Measurements from ENCODE around the gene JMJD4.

JMJD4 gene

DNA sequence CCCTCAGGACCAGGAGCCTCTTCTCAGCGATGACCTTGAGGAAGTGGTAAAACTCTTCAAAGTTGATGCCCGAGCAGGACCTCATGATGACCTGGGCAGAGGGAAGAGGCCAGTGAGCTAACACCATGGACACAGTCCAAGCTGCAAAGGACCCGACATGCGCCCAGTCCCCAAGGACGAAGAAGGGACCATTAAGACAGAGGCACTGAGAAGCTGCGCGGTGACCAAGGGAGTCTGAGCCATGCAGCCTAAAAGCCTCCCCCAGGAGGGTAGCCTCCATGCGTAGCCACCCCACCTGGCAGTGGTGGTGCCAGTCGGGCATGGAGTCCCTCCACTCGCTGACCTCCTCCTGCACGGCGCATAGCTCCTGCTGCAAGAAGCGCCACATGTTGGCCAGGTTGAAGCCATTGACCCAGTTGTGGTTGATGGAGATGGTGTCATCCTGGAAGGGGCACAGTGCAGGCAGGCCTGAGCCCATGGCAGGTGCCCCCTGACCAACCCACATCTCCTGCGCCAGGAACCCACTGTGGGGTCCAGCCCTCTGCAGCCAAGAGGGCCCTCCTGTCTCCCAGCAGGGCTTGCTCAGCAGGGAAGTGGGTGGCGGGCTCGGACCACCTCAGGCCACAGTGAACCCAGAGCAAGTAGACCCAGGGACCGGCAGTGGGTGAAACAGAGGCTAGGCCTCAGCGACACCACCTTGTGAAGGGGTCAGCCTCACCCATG lies 2.4 kb downstream of the JMJD4 start:
- Histone ChIP-seq H3K27ac (no peak overlapping the region), H4K20me1 (peaks cover 0 to 85% (median 65%) of the 10 kb centered on the region in 11 experiments; a peak in 19 of 22 replicates), H3K36me3 (peaks cover 26 to 36% (median 33%) of the 10 kb centered on the region in 11 experiments)

DNA sequence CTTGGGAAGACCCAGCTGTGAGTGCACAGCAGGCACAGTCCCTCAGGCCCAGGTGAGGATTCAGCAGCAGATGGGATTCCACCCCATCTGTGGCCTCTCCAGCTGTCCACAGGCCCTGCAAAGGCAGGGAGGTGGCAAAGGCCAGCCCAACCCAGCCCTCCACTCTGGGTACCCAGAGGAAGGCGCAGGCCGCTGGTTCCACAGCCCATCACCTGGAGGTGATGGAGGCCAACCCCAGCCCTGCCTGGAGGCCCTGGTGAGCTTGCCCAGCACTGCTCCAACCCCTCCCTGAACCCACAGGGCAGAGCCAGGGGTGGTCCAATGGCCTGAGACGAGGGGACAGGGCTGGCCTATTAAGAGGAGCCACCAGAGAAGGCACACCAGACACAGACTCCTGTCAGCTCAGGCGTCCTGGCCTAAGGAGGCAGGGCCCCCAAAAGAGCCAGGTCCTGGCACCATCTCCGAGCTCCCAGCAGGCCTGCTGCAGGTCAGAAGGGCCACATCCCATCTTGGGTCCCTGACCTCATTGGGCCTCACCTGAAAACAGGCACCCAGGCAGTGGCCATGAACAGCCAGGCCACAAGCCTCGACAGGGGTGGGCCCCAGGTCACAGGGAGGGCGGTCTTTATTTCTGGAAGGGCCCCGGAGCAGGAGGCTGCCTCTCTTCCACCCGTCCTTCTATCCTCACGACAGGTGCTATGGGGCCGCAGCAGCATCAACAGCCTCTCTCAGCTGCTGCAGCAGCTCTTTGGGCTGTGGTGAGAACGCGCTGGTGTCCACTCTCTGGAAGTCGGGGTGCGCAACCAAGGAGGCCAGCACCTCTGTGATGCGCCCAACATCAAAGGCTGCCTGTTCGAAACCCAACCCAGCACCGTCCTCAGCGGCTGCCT lies 3.2 kb downstream of the JMJD4 start:
- Histone ChIP-seq H3K27ac (no peak overlapping the region), H3K36me3 (peaks cover 26 to 36% (median 33%) of the 10 kb centered on the region in 11 experiments), H3K4me2 (no peak overlapping the region), H3K4me1 (peaks cover 50 to 71% (median 60%) of the 10 kb centered on the region in 10 experiments), H4K20me1 (peaks cover 0 to 77% (median 59%) of the 10 kb centered on the region in 11 experiments; a peak in 19 of 22 replicates), H3K4me3 (no peak overlapping the region), H3K27me3 (no peaks in the 10 kb centered on the region), H3K9ac (no peak overlapping the region; a peak in 1 of 22 replicates), H3K9me3 (replicated peaks in 1 of 11) (no peaks in the 10 kb centered on the region)
- no peak for TF ChIP-seq Cebpa-rat (IDR thresholded peaks at IDR 0.05)

More for the DNA sequence above, 2.4 kb downstream of the JMJD4 start:
- peak overlapping the region in 4 of 11 experiments; percentile 86 to 91 (median 91); a peak in 2 of 22 replicates for H3K9ac ChIP-seq
- peaks cover 42 to 68% (median 58%) of the 10 kb centered on the region in 10 experiments for H3K4me1 ChIP-seq
- peak overlapping the region; percentile 90 to 99 (median 99); a peak in 16 of 22 replicates for H3K4me2 ChIP-seq
- no peaks in the 10 kb centered on the region for H3K27me3 ChIP-seq
- H3K9me3 ChIP-seq (replicated peaks in 1 of 11) = no peaks in the 10 kb centered on the region
- H3K4me3 ChIP-seq = 0 out of 20 replicates have a peak overlapping the region, but pooled peaks of 1 of the 10 experiments have one; percentile 4
- no peak for TF ChIP-seq Cebpa-rat (IDR thresholded peaks at IDR 0.05)

DNA sequence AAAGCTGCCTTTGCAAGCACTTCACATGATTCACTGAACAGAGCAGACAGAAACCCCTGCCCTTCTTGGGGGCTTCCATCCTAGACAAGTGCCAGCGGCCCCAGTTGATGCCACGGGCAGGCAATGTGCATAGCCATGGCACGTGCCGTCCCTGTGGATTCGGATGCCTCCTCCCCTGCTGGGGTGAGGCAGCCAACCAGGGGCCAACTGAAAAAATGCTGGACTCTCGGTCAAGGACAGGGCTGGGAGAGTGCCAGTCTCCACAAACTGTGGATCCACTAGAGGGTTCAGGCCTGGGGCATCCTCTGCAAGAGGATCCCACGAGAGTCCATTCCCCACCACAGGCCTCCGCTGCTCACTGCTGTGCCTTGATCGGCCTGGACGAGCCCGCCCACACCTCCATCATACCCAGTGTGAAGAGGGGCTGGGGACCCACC lies 3.8 kb downstream of the JMJD4 start:
- Histone ChIP-seq H3K27ac (no peak overlapping the region), H3K9ac (peak overlapping the region in 1 of 11 experiments; percentile 9; a peak in 1 of 22 replicates), H3K9me3 (replicated peaks in 1 of 11) (no peaks in the 10 kb centered on the region), H3K36me3 (peaks cover 26 to 36% (median 33%) of the 10 kb centered on the region in 11 experiments), H3K27me3 (no peaks in the 10 kb centered on the region), H3K4me1 (peaks cover 44 to 67% (median 54%) of the 10 kb centered on the region in 10 experiments), H3K4me3 (no peak overlapping the region), H4K20me1 (peaks cover 0 to 70% (median 58%) of the 10 kb centered on the region in 11 experiments; a peak in 19 of 22 replicates), H3K4me2 (no peak overlapping the region)
- TF ChIP-seq Cebpa-rat (IDR thresholded peaks at IDR 0.05) = no peak

DNA sequence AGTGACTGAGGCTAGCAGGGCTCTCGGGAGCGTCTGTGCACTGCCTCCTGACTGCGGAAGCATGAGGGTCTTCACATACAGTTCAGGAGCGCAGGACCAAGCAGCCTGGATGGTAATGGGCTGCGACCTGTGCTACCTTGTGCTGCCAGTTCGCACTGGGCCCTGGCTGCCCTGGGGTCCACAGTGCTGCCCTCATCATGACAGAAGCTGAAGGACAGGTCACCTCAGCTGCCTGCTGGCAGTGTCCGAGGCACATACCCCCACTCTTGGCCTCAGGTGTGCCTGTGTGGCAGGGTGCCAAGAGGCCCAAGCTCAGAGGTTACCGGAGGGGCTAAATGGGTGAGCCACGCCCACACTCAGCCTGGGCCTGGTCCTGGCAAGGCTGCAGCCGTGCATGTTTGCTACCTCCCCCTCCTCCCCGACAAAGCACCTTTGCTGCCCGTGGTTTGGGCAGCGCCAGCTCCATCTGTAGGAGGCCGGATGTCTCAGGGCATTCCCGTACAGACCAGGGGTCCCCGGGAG lies 4.4 kb downstream of the JMJD4 start:
- H3K9ac ChIP-seq = no peak overlapping the region; a peak in 1 of 22 replicates
- H4K20me1 ChIP-seq = peaks cover 0 to 64% (median 56%) of the 10 kb centered on the region in 11 experiments; a peak in 19 of 22 replicates
- no peak overlapping the region for H3K4me2 ChIP-seq
- H3K9me3 ChIP-seq (replicated peaks in 1 of 11) = no peaks in the 10 kb centered on the region
- no peak overlapping the region for H3K27ac ChIP-seq
- no peak for TF ChIP-seq Cebpa-rat (IDR thresholded peaks at IDR 0.05)
- H3K36me3 ChIP-seq = peaks cover 26 to 36% (median 33%) of the 10 kb centered on the region in 11 experiments
- no peak overlapping the region for H3K4me3 ChIP-seq
- H3K4me1 ChIP-seq = peaks cover 38 to 62% (median 49%) of the 10 kb centered on the region in 10 experiments
- H3K27me3 ChIP-seq = no peaks in the 10 kb centered on the region

DNA sequence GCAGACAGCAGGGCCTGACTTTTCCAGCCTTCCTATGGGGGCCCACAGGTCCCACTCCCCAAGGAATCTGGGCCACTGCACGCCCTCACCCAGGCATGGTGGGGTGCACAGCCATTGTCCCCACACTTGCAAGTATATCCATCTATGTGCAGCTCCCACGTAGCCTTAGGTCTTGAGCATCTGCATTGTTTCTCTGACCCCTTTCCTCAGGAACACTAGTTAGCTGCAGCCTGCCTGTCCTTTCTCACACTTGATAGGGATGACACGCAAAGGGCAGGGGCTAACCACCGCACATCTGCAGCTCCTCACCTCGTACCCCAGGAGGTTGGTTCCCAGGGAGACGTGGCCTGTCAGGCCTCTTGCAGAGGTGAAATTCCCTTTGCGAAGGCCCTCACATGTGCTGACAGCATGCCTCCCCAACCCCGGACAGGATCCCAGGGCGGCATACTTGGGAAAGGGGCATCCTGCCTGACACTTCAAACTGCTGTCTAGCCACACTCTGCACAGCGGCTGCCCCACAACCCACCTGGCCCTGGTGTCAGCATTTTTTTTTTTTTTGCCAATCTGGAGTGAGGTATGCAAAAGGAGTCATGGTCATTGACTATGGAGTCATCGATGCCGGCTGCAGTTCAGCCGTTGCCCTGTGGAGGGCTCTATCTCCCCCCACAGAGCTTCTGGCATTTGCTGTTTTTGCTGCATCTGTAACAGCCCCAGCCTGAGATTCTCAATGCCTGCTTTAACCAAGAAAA lies 5.0 kb downstream of the JMJD4 start:
- H3K4me1 ChIP-seq = peaks cover 38 to 62% (median 49%) of the 10 kb centered on the region in 10 experiments
- peaks cover 0 to 3% (median 0%) of the 10 kb centered on the region in 11 experiments; a peak in 3 of 22 replicates for H3K9me3 ChIP-seq (replicated peaks in 1 of 11)
- no peak overlapping the region; a peak in 1 of 22 replicates for H3K9ac ChIP-seq
- no peaks in the 10 kb centered on the region for H3K27me3 ChIP-seq
- no peak for TF ChIP-seq Cebpa-rat (IDR thresholded peaks at IDR 0.05)
- peaks cover 26 to 36% (median 33%) of the 10 kb centered on the region in 11 experiments for H3K36me3 ChIP-seq
- peak overlapping the region in 6 of 11 experiments; percentile 93 to 98 (median 96); a peak in 9 of 22 replicates for H3K4me2 ChIP-seq
- no peak overlapping the region for H3K27ac ChIP-seq
- H3K4me3 ChIP-seq = no peak overlapping the region
- H4K20me1 ChIP-seq = peaks cover 0 to 63% (median 56%) of the 10 kb centered on the region in 11 experiments; a peak in 19 of 22 replicates

DNA sequence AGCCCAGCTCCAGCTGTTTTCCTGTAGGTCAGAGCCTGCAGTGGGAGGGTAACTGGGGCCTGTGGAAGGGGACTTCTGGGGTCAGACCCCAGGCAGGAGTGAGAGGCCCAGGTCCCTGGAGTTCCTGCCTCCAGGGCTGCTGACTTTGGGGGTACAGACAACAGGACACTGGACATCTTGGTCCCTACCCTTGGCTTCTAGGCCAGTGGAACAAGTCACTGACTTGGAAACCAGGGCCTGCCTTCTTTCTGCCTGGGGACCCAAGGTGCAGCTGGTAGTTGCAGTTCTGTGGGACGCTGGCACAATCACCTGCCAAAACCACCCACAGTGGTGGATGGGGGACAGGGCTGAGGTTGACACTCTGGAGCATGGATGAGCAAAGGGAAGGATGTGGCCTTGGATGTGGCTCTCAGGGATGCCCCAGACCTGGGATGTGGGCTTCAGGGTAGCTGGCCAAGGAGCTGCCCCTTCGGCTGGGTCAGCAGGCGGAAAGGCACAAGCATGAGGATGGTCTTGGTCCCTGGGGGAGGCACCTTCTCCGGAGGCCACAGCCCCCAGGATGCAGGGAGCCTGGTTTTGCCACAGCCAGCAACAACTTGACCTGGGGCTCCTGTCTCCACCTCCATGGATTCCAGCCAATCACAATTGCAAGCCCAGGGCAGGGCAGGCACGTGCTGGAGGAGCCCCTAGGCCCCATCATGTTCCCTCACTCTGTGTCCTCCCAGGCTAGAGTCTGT lies 5.8 kb downstream of the JMJD4 start:
- H3K9ac ChIP-seq = peak overlapping the region; percentile 52 to 80 (median 68); a peak in 19 of 22 replicates
- H3K4me3 ChIP-seq = peak overlapping the region; percentile 56 to 70 (median 60)
- H3K4me2 ChIP-seq = peak overlapping the region; percentile 84 to 99 (median 95)
- peaks cover 37 to 62% (median 47%) of the 10 kb centered on the region in 10 experiments for H3K4me1 ChIP-seq
- peaks cover 26 to 36% (median 33%) of the 10 kb centered on the region in 11 experiments for H3K36me3 ChIP-seq
- peaks cover 0 to 58% (median 55%) of the 10 kb centered on the region in 11 experiments; a peak in 19 of 22 replicates for H4K20me1 ChIP-seq
- peaks cover 0 to 10% (median 4%) of the 10 kb centered on the region in 11 experiments; a peak in 11 of 22 replicates for H3K9me3 ChIP-seq (replicated peaks in 1 of 11)
- no peaks in the 10 kb centered on the region for H3K27me3 ChIP-seq
- peak overlapping the region in 7 of 11 experiments; percentile 40 to 54 (median 48); a peak in 6 of 22 replicates for H3K27ac ChIP-seq
- TF ChIP-seq Cebpa-rat (IDR thresholded peaks at IDR 0.05) = no peak

DNA sequence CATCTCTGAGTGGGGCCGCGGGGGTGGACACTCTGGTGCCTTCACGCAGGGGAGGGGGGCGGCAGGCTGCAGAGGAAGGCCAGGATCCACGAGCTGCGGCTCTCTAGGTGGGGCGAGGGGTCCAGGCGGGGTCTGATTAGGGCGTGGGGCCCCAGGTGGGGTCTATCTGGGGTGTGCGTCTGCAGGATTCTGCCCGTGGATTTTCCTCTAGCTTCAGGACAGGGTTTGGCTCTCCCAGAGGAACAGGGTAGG lies 6.3 kb downstream of the JMJD4 start:
- Histone ChIP-seq H3K4me1 (peaks cover 32 to 58% (median 42%) of the 10 kb centered on the region in 10 experiments), H3K4me3 (peak overlapping the region; percentile 56 to 70 (median 60)), H3K4me2 (peak overlapping the region; percentile 84 to 99 (median 95)), H3K9ac (peak overlapping the region; percentile 52 to 80 (median 68)), H3K9me3 (replicated peaks in 1 of 11) (peaks cover 1 to 15% (median 9%) of the 10 kb centered on the region in 11 experiments; a peak in 21 of 22 replicates), H4K20me1 (peaks cover 0 to 53% (median 51%) of the 10 kb centered on the region in 11 experiments; a peak in 19 of 22 replicates), H3K36me3 (peaks cover 26 to 34% (median 31%) of the 10 kb centered on the region in 11 experiments), H3K27me3 (no peaks in the 10 kb centered on the region), H3K27ac (peak overlapping the region in 8 of 11 experiments; percentile 9 to 54 (median 45); a peak in 10 of 22 replicates)
- TF ChIP-seq Cebpa-rat (IDR thresholded peaks at IDR 0.05) = no peak

All from BLaER1 treated with 17β-estradiol and CSF1 and Interleukin-3, amounts not matched to agents 10 nM and 100 nM (cell line).